GM18520 (cell line): ENCODE results near the gene IBTK.
"Not testable (repeated sequence)": the region's sequence is repeated elsewhere in the genome, so short reads cannot be mapped to it uniquely, and the experiment has no call there.

Experiments
- ATAC-seq: cut with Tn5 transposase; IDR thresholded peaks from one replicate; pipeline ENCODE4 v1.9.1; 2021; ENCODE audit not compliant: unreplicated experiment

Gene IBTK

DNA sequence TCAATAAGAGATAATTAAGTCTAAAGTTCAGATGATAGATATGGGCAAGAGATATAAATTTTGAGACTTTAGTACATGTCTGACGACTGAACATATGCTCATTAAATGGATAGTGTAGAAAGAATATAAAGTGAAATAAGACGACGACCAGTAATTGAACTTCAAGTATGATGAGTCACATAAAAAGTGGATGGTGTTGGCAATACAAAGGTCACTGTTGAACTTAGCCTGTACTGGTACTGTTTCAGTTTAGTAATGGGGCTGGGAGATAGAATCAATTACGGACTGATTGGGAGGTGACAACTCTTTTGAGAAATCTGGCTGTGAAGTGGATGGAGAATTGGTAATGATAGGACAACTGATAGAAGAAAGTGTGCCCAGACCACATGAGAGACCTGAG, 68.1 kb downstream of the IBTK start:
- ATAC-seq: no peak

DNA sequence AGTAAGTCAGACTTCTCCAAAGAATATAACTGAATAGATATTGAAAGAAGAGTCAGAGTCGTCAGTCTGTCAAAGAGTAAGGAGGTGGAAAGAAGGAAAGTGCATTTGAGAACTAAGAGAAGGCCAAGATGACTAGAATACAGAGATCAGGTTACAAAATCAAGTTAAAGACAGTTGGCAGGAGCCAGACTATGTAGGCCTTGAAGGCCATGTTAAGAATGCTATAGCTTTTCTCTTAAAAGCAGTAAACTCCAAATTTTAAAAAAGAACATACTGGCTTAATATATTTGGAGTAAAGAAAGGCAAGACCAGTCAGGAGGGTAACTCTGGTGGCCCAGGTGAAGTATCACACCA, 68.8 kb downstream of the IBTK start:
- no peak for ATAC-seq

DNA sequence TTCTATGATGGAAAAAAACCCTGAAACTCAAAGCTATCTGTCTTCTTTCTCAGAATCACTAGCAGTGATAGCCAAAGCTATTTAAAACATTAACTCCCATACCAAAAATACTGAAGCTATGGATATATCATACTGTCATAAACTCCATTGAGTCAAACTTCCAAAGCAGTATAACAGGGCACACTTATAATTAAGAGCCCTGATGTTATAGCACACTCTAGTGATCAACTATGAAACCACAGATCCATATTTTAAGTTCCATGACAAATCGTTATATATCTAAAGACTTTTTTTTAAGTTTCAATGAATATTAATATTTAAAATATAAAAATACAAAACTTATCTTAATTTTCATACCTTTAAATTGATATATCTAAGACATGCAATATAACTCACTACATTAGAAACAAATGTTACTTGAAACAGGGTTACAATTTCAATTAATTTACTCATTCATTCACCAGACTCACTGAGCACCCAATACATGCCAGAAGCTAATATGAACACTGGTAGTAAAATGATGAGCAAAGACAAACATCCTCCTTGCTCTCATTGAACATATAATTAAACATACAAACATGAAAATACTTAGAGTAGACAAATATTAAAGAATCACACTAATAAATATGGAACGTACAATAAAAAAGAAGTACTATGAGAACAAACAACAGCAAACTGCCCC, 69.3 kb downstream of the IBTK start:
- no peak for ATAC-seq

DNA sequence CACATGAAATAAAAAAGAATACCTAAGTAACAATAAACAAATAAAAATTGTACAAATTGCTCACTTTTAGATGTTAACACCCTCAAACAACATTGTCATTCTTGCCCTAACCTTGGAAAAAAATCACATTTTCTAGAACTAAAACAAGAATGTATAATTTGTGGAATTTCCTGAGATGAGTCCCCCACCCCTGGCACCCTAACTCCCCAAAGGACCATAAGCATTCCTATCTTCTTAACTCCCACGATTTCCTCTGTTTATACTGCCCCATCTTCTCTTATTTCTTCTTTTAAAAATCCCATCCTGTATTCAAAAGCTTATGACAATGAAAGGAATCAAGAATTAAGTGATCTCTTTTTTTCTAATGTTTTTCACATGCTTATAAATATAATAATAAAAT, 70.9 kb downstream of the IBTK start:
- ATAC-seq: no peak

DNA sequence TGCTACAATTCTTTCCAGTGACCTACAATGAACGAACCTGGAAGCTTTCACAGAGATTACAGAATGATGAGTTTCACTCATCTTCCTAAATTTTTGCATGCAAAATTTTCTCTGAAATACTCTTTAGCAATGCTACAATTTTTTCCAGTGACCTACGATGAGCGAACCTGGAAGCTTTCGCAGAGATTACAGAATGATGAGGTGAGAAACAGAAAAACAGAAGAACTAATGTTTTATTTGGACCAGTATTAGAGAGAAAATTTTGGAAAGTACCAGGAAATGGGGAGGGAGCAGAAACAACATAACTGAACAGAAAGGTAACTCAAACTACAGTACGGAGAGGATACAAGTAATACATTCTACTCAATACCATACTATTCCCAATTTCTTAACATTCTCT, 75.0 kb downstream of the IBTK start:
- no peak for ATAC-seq

DNA sequence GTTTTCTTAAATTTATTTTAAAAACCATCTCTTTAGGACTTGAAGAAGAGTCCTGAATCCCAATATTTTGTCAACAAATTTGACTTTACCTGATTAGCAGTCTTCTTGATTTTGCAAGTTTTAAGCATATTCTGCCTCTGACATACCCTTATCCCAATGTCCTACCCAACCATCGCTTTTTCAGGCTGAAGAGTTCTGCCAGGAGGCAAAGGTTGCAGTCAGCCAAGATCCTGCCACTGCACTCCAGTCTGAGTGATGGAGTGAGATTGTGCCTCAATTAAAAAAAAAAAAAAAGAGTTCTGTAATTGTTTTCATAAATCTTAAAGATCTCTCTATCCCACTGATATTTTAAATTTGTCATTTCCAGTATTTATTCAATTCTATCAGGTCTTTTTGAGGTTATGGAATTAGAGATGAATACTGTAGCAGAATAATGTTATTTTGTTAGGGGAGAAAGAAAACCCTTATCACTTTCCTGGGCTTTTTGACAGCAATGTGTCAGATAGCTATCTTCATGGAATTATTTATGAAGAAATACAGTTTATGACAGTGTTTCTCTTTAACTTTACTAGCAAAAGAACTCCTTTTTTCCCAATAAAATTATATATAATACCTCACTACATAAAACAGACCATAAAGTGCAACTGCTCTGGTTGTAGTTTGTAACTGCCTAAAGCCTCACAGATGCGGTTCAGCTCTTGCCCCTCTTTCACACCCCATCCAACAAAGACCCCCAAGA, 78.2 kb downstream of the IBTK start:
- no peak for ATAC-seq

DNA sequence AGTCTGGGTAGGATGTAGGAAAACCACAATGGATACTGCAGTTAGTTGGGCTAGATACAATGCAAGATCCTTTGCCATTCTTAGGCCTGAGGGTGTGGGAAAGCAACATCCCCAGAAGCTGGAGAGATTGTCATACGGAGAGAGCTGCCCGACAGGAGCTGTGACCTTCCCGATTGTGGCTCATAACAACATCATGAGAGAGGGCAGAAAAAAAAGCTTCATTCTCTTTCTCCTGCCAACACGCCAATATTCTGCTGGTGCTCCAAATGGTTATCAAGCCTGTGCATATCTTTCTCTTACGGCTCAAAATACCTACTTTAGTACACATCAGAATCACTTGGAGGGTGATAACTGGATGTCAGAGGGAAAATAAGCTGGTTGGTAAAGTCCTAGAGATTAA, 81.1 kb downstream of the IBTK start:
- ATAC-seq: no peak

DNA sequence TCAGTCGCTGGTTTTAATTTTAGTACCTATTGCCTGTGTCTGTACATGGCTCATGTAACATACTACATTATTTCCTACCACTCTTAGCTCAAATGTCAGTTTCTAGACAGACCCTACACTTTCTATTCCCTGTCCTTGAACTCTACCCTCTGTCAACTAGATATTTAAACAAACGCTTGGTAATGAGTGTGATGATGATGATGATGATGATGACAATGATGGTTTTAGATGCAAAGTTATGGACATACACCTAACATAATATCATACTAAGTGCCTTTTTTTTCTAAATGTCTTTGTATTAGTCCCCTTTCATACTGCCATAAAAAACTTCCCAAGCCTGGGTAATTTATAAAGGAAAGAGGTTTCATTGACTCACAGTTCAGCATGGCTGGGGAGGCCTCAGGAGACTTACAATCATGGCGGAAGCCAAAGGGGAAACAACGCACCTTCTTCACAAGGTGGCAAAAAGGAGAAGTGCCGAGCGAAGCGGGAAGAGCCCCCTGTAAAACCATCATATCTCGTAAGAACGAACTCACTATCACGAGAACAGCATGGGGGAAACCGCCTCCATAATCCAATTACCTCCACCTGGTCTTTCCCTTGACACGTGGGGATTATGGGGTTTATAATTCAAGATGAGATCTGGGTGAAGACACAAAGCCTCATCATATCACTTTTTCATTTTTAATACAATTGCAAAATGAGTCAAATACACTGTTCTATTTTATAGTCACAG, 87.1 kb downstream of the IBTK start:
- ATAC-seq: no peak

DNA sequence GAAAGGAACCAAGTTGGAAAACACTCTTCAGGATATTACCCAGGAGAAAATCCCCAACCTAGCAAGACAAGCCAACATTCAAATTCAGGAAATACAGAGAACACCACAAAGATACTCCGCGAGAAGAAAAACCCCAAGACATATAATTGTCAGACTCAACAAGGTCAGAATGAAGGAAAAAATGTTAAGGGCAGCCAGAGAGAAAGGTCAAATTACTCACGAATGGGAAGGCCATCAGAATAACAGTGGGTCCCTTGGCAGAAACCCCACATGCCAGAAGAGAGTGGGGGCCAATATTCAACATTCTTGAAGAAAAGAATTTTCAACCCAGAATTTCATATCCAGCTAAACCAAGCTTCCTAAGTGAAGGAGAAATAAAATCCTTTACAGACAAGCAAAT, 94.8 kb downstream of the IBTK start:
- ATAC-seq: not testable (repeated sequence)

DNA sequence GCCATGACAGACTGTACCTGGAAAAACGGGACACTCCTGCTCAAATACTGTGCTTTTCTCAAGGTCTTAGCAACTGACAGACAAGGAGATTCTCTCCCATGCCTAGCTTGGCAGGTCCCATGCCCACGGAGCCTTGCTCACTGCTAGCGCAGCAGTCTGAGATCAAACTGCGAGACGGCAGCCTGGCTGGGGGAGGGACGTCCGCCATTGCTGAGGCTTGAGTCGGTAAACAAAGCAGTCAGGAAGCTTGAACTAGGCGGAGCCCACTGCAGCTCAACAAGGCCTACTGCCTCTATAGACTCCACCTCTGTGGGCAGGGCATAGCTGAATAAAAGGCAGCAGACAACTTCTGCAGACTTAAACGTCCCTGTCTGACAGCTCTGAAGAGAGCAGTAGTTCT, 96.4 kb downstream of the IBTK start:
- not testable (repeated sequence) for ATAC-seq

DNA sequence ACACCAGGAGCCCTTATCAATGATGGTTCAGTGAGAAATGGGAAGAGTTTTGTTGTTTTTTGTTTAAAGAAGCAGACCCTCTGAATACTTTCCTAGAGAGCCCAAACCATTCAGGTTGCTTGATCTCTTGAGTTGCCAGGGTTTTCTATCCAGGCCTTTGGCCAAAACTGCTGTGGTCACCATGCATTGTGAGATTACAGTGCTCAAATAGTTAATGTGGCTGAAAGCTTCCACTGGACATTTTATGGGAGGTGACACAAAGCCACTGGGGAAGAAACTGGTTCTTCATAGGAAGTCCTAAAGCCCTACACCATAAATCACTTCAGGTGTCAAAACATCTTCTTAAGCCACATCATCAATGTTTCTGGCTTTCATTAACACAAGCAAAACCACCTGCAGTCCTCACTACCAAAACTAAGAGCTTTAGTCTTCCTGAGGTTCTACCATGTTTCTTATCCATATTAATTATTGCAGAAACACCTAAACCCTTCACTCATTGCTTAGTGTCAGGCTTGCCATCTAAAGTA, 101.6 kb downstream of the IBTK start:
- ATAC-seq: no peak

DNA sequence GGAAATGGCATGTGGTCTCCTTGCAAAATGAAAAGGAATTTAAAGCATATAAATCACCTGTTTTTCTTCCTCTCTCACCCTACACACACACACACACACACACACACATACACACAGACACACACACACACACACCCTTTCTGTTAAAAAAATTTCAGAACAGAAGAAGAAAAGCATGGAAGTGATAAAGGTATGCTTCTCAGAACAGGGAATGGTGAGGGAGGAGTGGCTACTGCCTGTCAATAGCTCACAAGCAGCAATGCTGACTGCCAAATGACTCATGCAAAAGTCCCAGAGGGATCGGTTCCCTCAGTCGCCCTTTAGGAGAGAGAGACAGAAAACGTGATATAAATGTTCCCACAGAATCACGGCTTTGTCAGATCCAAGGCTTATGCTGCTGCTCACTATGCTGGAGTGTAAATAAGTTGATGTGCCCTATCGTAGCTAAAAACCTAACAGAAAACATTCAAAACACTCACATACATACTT, 102.6 kb downstream of the IBTK start:
- peak; percentile 28 for ATAC-seq

DNA sequence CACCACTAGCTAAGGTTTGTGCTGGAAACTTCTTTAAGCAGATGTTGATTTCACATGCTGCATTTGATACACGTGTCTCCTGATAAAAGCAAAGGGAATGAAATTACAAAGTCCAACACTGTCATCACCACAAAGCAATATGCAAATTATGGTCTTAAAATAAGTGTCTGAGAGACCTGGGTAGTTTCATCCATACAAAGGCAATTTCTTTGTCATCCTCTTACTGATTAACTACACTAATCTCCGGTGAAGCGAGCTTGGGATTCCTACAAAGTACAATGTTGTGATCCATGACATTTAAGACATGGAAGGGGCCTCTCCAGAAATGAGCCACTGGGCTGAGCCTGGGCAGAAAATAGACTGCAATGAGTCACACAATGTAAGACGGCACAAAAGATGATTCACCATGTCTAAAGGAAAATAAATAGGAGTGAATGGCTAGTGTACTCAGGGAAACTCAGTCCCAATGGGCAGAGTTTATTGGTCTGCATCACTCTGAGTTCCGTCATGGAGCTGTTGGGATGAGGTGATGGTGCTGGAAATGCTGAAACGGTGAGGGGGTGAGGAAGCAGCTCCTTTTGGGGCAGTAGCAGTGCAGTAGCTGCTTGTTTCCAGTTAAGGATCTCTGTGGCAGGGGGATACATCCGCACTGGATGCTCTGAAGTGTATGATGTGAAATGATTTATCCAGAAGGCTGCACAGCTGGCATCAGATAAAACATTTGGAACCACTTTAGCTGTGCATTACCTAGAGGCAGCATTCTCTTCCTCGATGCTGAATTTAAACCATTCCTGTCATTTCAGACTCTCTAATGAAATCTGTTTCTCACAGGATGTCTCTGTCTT, 103.3 kb downstream of the IBTK start:
- ATAC-seq: peak; percentile 81

DNA sequence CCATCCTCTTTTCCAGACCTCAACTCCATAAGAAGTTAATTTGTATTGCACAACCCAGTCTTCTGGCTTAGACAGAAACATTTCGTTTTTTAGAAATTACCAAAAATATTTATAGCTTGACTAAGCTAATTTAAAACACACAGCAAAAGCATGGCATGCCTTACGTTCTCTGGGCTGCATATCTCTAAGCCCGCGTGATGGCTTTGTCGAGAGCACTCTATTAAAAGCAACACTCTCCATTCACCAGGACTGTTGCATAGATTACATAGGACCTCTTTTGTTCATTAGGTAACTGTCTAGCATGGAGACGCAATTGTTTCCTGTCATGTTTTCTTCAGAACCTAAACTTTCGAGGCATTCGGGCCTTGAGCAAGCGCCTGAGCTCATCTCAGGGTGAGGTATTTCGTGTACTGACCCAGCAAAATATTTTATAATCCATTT, 104.5 kb downstream of the IBTK start:
- no peak for ATAC-seq

DNA sequence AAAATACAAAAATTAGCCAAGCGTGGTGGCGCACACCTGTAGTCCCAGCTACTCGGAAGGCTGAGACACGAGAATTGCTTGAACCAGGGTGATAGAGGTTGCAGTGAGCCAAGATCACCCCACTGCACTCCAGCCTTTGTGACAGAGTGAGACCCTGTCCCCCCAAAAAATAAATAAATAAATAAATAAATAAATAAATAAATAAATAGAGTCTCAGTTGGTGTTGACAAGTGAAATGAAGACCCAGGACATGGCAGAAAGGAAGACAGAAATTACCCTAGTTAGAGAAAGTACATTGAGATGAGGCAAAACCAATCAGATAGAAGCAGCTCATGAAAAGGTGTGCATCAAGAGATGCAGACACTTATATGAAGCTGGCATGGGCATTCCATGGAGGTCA, 105.0 kb downstream of the IBTK start:
- no peak for ATAC-seq

DNA sequence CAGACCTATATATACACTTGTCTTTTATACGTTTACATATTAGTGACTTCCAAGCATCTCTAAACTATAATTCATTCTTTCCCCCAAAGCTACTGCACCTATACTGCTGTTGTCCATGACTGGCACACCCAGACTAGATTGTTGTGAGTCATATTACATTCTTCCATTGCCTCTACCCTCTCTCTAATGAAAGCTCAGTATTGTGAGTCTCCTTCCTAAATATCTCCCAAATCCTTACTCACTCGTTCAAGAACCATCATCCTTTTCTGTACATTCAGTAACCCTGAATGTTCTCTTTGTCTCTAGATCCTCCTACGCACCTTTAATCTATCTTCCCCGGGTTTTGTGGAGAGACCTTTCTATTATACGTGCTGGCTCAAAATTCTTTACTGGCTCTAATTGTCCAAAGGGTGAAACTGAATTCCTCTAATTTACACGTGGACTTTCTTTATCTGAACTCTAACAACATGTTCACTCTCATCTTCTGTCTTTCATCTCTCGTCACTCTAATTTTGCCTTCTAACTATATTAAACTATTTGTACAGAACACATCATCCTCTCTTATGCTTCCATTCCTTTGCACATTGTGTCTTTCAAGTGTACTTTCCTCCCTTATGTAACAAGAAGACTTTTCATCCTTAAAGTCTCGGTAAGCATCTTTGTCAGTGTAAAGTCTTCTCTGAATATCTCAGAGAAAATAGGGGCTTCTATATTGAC, 109.3 kb downstream of the IBTK start:
- no peak for ATAC-seq

DNA sequence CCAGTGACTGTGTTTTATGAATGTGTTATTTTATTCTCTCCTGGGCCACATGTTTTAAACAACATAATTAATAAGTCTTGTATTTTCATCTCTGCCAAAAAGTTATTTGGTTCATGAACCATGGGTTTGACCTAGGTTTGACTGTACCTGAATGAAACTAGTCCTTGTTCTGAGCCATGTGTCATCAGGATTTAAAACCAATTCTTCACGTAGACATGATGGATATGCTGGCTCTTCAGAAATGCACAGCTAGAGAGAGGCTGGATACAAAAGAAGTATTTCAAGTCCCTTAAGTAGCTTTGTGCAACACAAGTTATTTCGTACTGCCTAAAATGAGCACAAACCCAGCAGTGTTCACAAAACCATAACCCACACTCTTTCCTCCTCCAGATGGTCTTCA, 116.1 kb downstream of the IBTK start:
- no peak for ATAC-seq

DNA sequence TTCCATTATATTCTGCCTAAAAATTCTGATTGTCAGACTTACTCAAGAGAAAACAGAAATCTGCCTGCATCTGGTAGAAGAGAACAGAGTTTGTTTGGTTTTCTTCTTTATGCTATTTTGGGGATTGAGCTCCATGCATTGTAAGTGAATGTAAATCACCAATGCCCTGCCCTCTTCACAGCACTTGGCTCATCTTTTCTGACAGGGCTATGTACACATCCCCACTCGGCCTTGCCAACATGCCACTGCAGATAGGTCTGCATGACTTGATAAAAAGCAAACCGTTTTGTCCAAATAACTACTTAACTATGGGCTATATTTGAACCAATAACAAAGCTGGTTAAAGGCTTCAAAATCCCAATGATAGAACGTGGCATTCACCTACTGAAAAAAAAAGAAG, 117.7 kb downstream of the IBTK start:
- no peak for ATAC-seq

DNA sequence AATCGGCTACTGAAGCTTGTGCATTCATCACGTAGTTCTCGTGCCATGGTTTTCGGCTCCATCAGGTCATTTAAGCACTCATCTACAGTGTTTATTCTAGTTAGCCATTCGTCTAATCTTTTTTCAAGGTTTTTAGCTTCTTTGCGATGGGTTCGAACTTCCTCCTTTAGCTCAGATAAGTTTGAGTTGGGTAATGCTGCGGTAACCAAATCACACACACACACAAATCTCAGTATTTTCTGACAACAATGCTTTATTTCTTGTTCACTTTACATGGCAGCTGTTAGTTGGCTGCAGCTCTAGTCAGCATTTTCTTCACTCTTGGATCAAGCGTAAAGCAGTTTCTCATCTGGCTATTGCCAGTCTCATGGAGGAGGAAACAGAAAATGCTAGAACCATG, 118.6 kb downstream of the IBTK start:
- ATAC-seq: not testable (repeated sequence)

DNA sequence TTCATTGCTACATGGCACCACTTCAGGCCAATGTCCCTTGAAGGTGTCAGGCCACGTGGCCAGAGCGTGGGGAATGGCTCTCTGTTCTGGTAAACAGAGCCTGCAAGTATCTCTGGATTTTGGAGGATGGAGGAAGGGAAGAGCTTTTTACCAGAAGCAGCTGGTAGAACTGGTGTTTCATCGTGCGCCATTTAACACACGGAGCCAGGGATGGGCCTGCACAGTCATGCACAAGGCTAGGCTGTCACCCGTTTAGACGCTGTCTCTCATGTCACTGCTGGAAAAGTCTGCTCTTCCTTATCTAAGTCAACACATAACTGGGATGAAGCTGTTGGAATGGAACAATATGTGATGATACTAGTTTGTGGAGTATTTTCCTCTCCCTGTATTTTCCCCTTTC, 123.9 kb downstream of the IBTK start:
- no peak for ATAC-seq
